ENCODE measurements around the gene CPT1B. TPM values are rescaled to one million over a fixed set of nuclear protein-coding genes. Genes with fewer than 3 reads are reported as not detected.
"Not testable (repeated sequence)": the region's sequence is repeated elsewhere in the genome, so short reads cannot be mapped to it uniquely, and the experiment has no call there.

Gene CPT1B
- total RNA-seq, 1 donor from 2014 or later: 0.43 TPM

GRCh38 chr22:50521710-50522109 lies 56.5 kb downstream of the CPT1B start:
- Histone ChIP-seq H3K36me3 (peaks cover 44 to 64% of the 10 kb centered on the region in 2 donors), H3K9me3 (no peaks in the 10 kb centered on the region)
- intact Hi-C loops (cut with DNase I): no loop called here

GRCh38 chr22:50520826-50521453 lies 57.3 kb downstream of the CPT1B start:
- Histone ChIP-seq H3K27ac (no peak overlapping the region), H3K27me3 (no peaks in the 10 kb centered on the region), H3K4me1 (peaks cover 0 to 10% of the 10 kb centered on the region in 2 donors), H3K36me3 (peaks cover 46 to 72% of the 10 kb centered on the region in 2 donors), H3K4me3 (no peak overlapping the region), H3K9me3 (no peaks in the 10 kb centered on the region)
- intact Hi-C loops (cut with DNase I): no loop called here
- DNase-seq (ENCODE audit: low spot score in 2 of 2): no peak
- TF ChIP-seq CTCF (IDR thresholded peaks at IDR 0.05): no peak

More at GRCh38 chr22:50521710-50522109, 56.5 kb downstream of the CPT1B start:
- no peak overlapping the region for H3K4me3 ChIP-seq
- no peak overlapping the region for H3K27ac ChIP-seq
- no peaks in the 10 kb centered on the region for H3K27me3 ChIP-seq
- no peak for DNase-seq (ENCODE audit: low spot score in 2 of 2)
- H3K4me1 ChIP-seq: peaks cover 6 to 14% of the 10 kb centered on the region in 2 donors
- no peak for TF ChIP-seq CTCF (IDR thresholded peaks at IDR 0.05)

- intact Hi-C loops (cut with DNase I); H3K27me3 ChIP-seq; H3K4me3 ChIP-seq; H3K9me3 ChIP-seq; DNase-seq (ENCODE audit: low spot score in 2 of 2); H3K27ac ChIP-seq: not testable (repeated sequence)
- Histone ChIP-seq H3K36me3 (peaks cover 46 to 74% of the 10 kb centered on the region in 2 donors), H3K4me1 (peaks cover 0 to 10% of the 10 kb centered on the region in 2 donors)
Observed at GRCh38 chr22:50520184-50520583, 58.0 kb downstream of the CPT1B start.

GRCh38 chr22:50519151-50519550 lies 59.1 kb downstream of the CPT1B start:
- H3K27me3 ChIP-seq: no peaks in the 10 kb centered on the region
- peaks cover 46 to 73% of the 10 kb centered on the region in 2 donors for H3K36me3 ChIP-seq
- H3K4me3 ChIP-seq: no peak overlapping the region
- H3K27ac ChIP-seq: no peak overlapping the region
- peaks cover 0 to 2% of the 10 kb centered on the region in 2 donors for H3K4me1 ChIP-seq
- no peak for TF ChIP-seq CTCF (IDR thresholded peaks at IDR 0.05)
- intact Hi-C loops (cut with DNase I): no loop called here
- DNase-seq (ENCODE audit: low spot score in 2 of 2): no peak
- H3K9me3 ChIP-seq: no peaks in the 10 kb centered on the region

Other genes starting within 250 kb of the CPT1B start
- gene PPP6R2, start 235.1 kb downstream of the CPT1B start, total RNA-seq: 55.5 TPM
- gene SBF1, start 103.4 kb downstream of the CPT1B start, total RNA-seq: 98.8 TPM
- not detected for gene ADM2, start 96.9 kb downstream of the CPT1B start, total RNA-seq
- gene MIOX, start 91.6 kb downstream of the CPT1B start, total RNA-seq: not detected
- 119 TPM for gene LMF2, start 70.7 kb downstream of the CPT1B start, total RNA-seq
- 41.7 TPM for gene NCAPH2, start 70.2 kb downstream of the CPT1B start, total RNA-seq
- gene SCO2, start 52.8 kb downstream of the CPT1B start, total RNA-seq: not detected
- 150 TPM for gene TYMP, start 48.4 kb downstream of the CPT1B start, total RNA-seq
- not detected for gene KLHDC7B, start 32.5 kb downstream of the CPT1B start, total RNA-seq
- not detected for gene SYCE3, start 15.5 kb downstream of the CPT1B start, total RNA-seq
- 82.4 TPM for gene CHKB, start 4.4 kb upstream of the CPT1B start, total RNA-seq
- gene MAPK8IP2, start 22.4 kb upstream of the CPT1B start, total RNA-seq: not detected
- gene ARSA, start 49.7 kb upstream of the CPT1B start, total RNA-seq: 111 TPM
- gene SHANK3, start 94.4 kb upstream of the CPT1B start, total RNA-seq: 128 TPM
- not detected for gene ACR, start 159.8 kb upstream of the CPT1B start, total RNA-seq
- 6.2 TPM for gene RABL2B, start 205.2 kb upstream of the CPT1B start, total RNA-seq